ENCODE results near the gene FRMPD1.

Gene FRMPD1

DNA sequence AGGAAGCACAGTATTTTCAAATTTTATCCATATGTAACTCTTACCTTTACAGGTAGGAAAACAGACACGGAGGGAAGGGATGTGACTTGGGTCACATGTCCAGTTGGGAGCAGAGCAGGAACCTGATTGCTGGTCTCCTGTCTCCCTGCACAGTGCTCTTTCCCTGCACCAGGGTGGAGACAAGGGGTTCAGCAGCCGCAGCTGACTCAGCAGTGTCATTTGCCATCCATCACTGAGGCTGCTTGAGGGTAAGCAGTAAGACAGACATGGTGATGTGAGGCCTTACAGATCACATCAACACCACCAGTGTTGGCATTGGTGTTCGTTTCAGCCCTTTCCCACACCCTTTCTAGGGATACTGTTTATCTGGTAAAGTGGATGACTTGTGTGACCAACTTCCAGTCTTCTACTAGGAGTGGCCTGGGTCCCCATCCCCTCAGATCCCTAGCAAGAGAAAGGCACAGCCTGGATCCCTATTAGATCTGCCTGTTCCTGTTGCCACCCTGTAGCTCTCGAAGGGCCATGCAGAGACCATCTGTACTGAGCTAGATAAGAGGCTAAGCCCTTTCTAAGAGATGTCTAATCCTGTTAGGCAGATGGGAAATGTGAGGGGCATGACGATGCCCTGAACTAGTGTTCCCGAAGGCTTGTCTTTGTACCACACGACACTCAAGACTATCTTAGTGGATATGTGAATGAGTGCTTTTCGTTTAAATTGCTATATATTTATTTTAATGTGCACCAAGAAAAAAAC lies 29.1 kb downstream of the FRMPD1 start:
- TF ChIP-seq EZH2 (IDR thresholded peaks at IDR 0.05) (no peak), FOXP2 (optimal IDR thresholded peaks at IDR 0.05; ENCODE audit: control extremely low read depth, extremely low read length, insufficient read depth) (no peak), POLR2AphosphoS5 (IDR thresholded peaks at IDR 0.05; ENCODE audit: borderline replicate concordance, low read depth, low read length) (no peak)
- no peak overlapping the region for H3K4me3 ChIP-seq
- no peak for DNase-seq (ENCODE audit: low read depth, low spot score)
- no peaks in the 10 kb centered on the region for H3K36me3 ChIP-seq (ENCODE audit: insufficient read depth, low read length)
- H3K9me3 ChIP-seq (ENCODE audit: low read depth, low read length), result no peaks in the 10 kb centered on the region
- no peak overlapping the region for H3K9ac ChIP-seq (ENCODE audit: insufficient read length)
- H3K27ac ChIP-seq, result no peak overlapping the region

GRCh38 chr9:37682951-37683350 lies 32.2 kb downstream of the FRMPD1 start:
- TF ChIP-seq POLR2AphosphoS5 (IDR thresholded peaks at IDR 0.05; ENCODE audit: borderline replicate concordance, low read depth, low read length) (no peak), EZH2 (IDR thresholded peaks at IDR 0.05) (no peak)

DNA sequence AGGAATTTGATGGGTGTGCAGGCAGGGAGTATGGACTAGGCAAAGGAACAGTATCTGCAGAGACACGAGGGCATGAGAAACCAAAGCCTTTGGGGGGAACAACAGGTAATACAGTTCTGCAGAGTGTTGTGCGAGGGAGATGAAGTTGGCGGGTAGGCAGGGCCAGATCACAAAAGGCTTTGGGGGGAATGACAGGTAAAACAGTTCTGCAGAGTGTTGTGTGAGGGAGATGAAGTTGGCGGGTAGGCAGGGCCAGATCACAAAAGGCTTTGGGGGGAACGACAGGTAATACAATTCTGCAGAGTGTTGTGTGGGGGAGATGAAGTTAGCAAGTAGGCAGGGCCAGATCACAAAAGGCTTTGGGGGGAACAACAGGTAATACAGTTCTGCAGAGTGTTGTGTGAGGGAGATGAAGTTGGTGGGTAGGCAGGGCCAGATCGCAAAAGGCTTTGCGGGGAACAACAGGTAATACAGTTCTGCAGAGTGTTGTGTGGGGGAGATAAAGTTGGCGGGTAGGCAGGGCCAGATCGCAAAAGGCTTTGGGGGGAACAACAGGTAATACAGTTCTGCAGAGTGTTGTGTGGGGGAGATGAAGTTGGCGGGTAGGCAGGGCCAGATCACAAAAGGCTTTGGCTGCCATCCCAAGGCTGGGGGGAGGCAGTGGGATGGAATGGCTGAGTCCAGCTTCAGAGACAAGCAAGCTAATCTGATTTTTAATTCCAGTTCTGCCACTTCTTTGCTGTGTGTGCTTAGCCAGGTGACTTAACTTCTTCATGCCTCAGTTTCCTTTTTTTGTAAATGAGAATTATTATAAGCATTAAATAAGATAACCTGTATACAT lies 33.0 kb downstream of the FRMPD1 start:
- H3K4me3 ChIP-seq, result no peak overlapping the region
- no peak for TF ChIP-seq EZH2 (IDR thresholded peaks at IDR 0.05)
- no peak for TF ChIP-seq POLR2AphosphoS5 (IDR thresholded peaks at IDR 0.05; ENCODE audit: borderline replicate concordance, low read depth, low read length)

More at GRCh38 chr9:37682951-37683350, 32.2 kb downstream of the FRMPD1 start:
- no peak overlapping the region for H3K27ac ChIP-seq
- H3K9me3 ChIP-seq (ENCODE audit: low read depth, low read length), result no peaks in the 10 kb centered on the region
- no peak for DNase-seq (ENCODE audit: low read depth, low spot score)
- no peak overlapping the region for H3K9ac ChIP-seq (ENCODE audit: insufficient read length)
- no peak overlapping the region for H3K4me3 ChIP-seq
- no peaks in the 10 kb centered on the region for H3K36me3 ChIP-seq (ENCODE audit: insufficient read depth, low read length)

GRCh38 chr9:37692622-37693221 lies 42.0 kb downstream of the FRMPD1 start:
- no peaks in the 10 kb centered on the region for H3K9me3 ChIP-seq (ENCODE audit: low read depth, low read length)
- no peak overlapping the region for H3K27ac ChIP-seq
- no peak for TF ChIP-seq POLR2AphosphoS5 (IDR thresholded peaks at IDR 0.05; ENCODE audit: borderline replicate concordance, low read depth, low read length)
- TF ChIP-seq EZH2 (IDR thresholded peaks at IDR 0.05), result no peak
- TF ChIP-seq FOXP2 (optimal IDR thresholded peaks at IDR 0.05; ENCODE audit: control extremely low read depth, extremely low read length, insufficient read depth), result no peak
- DNase-seq (ENCODE audit: low read depth, low spot score), result no peak
- no peaks in the 10 kb centered on the region for H3K36me3 ChIP-seq (ENCODE audit: insufficient read depth, low read length)
- H3K4me3 ChIP-seq, result no peak overlapping the region
- no peak overlapping the region for H3K9ac ChIP-seq (ENCODE audit: insufficient read length)

More for the DNA sequence above, 33.0 kb downstream of the FRMPD1 start:
- no peak overlapping the region for H3K9ac ChIP-seq (ENCODE audit: insufficient read length)
- H3K36me3 ChIP-seq (ENCODE audit: insufficient read depth, low read length), result no peaks in the 10 kb centered on the region
- H3K9me3 ChIP-seq (ENCODE audit: low read depth, low read length), result no peaks in the 10 kb centered on the region
- DNase-seq (ENCODE audit: low read depth, low spot score), result no peak
- H3K27ac ChIP-seq, result no peak overlapping the region

GRCh38 chr9:37693260-37693659 lies 42.5 kb downstream of the FRMPD1 start:
- no peak for DNase-seq (ENCODE audit: low read depth, low spot score)

GRCh38 chr9:37694355-37694754 lies 43.6 kb downstream of the FRMPD1 start:
- H3K9me3 ChIP-seq (ENCODE audit: low read depth, low read length), result no peaks in the 10 kb centered on the region
- no peak overlapping the region for H3K27ac ChIP-seq
- no peak for TF ChIP-seq POLR2AphosphoS5 (IDR thresholded peaks at IDR 0.05; ENCODE audit: borderline replicate concordance, low read depth, low read length)
- no peak for TF ChIP-seq EZH2 (IDR thresholded peaks at IDR 0.05)
- TF ChIP-seq FOXP2 (optimal IDR thresholded peaks at IDR 0.05; ENCODE audit: control extremely low read depth, extremely low read length, insufficient read depth), result no peak
- no peak overlapping the region for H3K4me3 ChIP-seq
- DNase-seq (ENCODE audit: low read depth, low spot score), result no peak
- H3K9ac ChIP-seq (ENCODE audit: insufficient read length), result no peak overlapping the region
- no peaks in the 10 kb centered on the region for H3K36me3 ChIP-seq (ENCODE audit: insufficient read depth, low read length)

More at GRCh38 chr9:37693260-37693659, 42.5 kb downstream of the FRMPD1 start:
- Histone ChIP-seq H3K27ac (no peak overlapping the region), H3K9me3 (ENCODE audit: low read depth, low read length) (no peaks in the 10 kb centered on the region), H3K36me3 (ENCODE audit: insufficient read depth, low read length) (no peaks in the 10 kb centered on the region), H3K4me3 (no peak overlapping the region), H3K9ac (ENCODE audit: insufficient read length) (no peak overlapping the region)
- TF ChIP-seq FOXP2 (optimal IDR thresholded peaks at IDR 0.05; ENCODE audit: control extremely low read depth, extremely low read length, insufficient read depth) (no peak), EZH2 (IDR thresholded peaks at IDR 0.05) (no peak), POLR2AphosphoS5 (IDR thresholded peaks at IDR 0.05; ENCODE audit: borderline replicate concordance, low read depth, low read length) (no peak)

GRCh38 chr9:37696528-37696927 lies 45.8 kb downstream of the FRMPD1 start:
- no peak for DNase-seq (ENCODE audit: low read depth, low spot score)
- no peak overlapping the region for H3K27ac ChIP-seq
- no peak overlapping the region for H3K4me3 ChIP-seq
- no peaks in the 10 kb centered on the region for H3K9me3 ChIP-seq (ENCODE audit: low read depth, low read length)
- TF ChIP-seq EZH2 (IDR thresholded peaks at IDR 0.05) (no peak), POLR2AphosphoS5 (IDR thresholded peaks at IDR 0.05; ENCODE audit: borderline replicate concordance, low read depth, low read length) (no peak), FOXP2 (optimal IDR thresholded peaks at IDR 0.05; ENCODE audit: control extremely low read depth, extremely low read length, insufficient read depth) (no peak)
- no peak overlapping the region for H3K9ac ChIP-seq (ENCODE audit: insufficient read length)
- H3K36me3 ChIP-seq (ENCODE audit: insufficient read depth, low read length), result no peaks in the 10 kb centered on the region

DNA sequence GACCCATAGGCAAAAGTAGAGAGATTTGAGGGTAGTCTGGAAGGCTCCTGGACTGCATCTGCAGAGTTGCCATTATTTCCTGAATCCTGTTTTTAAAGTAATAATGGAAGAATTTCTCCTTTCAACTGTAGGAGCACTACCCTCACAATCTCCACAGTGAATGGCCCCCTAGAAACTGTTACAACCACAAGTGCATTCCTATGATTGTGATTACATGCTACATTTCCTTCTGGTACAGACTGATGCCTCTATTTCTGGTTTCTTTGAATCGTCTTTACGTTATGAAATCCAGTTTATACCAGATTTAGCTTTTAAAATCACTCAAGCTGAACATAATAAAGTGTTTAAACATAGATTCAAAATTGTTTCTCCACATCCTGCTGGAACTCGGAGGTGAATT lies 49.4 kb downstream of the FRMPD1 start:
- no peak for DNase-seq (ENCODE audit: low read depth, low spot score)
- TF ChIP-seq FOXP2 (optimal IDR thresholded peaks at IDR 0.05; ENCODE audit: control extremely low read depth, extremely low read length, insufficient read depth), result no peak
- no peak for TF ChIP-seq EZH2 (IDR thresholded peaks at IDR 0.05)
- no peak for TF ChIP-seq POLR2AphosphoS5 (IDR thresholded peaks at IDR 0.05; ENCODE audit: borderline replicate concordance, low read depth, low read length)
- H3K4me3 ChIP-seq, result peak overlapping the region; percentile 21; the same call in 1 of the 2 replicates
- H3K36me3 ChIP-seq (ENCODE audit: insufficient read depth, low read length), result no peaks in the 10 kb centered on the region
- peak overlapping the region; percentile 39; the same call in 1 of the 2 replicates for H3K27ac ChIP-seq
- H3K9me3 ChIP-seq (ENCODE audit: low read depth, low read length), result no peaks in the 10 kb centered on the region
- H3K9ac ChIP-seq (ENCODE audit: insufficient read length), result no peak overlapping the region

Measured in SK-N-MC (cell line).